GM18499 (cell line): ENCODE results near the gene YBX2.

Experiments
- ATAC-seq: cut with Tn5 transposase; IDR thresholded peaks from one replicate; pipeline ENCODE4 v1.9.1; 2021; ENCODE audit warnings: moderate number of reproducible peaks; ENCODE audit not compliant: insufficient read depth, unreplicated experiment

YBX2 gene

DNA sequence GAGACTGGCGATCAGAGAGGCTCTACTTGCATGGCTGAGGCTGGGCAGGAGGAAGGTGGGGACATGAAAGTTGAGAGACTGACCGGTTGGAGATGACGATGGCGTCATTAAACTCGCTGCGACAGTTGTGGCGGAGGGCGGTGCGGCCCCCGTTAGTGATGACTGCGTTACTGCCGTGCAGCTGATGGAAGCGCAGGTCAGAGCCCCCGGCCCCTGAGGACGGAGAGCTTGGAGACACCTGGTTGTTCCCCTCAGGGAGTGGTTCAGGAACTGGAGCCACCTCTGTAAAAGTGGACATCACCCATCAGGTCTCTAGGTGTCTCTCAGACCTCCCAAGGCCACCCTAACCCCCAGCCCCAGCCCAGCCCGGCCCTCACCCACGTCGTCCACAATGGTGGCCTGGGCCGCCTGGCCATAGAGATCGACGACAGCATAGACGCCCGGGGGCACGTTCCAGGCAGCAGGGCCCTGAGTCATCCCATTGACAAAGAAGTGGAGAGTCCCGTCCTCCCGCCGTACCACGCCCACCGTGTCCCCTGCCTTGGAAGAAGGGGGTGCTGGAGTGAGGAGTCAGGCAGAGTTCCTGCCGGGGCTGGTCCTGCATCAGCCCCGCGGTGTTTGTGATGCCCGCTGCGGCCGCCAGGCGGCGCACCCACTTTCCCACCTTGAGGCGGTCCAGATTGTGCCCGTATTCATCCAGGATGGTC, 29.4 kb upstream of the YBX2 start:
- no peak for ATAC-seq

DNA sequence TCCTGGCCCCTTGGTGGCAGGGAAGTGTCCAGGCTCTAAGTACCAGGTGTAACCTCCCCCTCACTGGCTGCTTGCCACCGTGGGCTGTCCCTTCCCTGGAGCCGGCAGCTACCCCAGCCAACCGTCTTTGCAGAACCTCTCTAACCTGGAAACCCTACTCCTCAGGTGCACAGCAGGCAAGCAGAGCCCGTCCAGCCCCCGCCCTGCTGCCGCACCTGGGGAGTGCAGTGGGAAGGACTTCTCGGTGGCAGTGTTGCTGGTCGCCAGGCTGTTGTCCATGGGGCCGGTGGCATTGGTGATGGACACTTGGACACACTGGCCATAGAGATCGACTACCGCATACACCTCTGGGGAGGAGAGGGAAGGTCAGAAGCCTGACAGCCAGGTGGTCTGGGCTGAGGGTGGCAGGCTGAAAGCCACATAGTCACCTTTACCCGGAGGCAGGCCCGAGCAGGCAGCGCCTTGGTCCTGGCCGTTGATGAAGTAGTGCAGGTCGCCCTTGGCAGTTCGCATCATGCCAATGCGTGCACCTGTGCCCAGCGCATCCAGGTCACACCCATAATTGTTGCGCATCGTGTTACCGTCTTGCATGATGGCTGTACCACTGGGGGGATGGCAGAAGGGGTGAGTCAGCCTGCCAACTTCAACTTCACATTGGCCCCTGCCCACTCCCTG, 28.2 kb upstream of the YBX2 start:
- ATAC-seq: no peak

- no peak for ATAC-seq
Observed at GRCh38 chr17:7321466-7321865, 27.0 kb upstream of the YBX2 start.

DNA sequence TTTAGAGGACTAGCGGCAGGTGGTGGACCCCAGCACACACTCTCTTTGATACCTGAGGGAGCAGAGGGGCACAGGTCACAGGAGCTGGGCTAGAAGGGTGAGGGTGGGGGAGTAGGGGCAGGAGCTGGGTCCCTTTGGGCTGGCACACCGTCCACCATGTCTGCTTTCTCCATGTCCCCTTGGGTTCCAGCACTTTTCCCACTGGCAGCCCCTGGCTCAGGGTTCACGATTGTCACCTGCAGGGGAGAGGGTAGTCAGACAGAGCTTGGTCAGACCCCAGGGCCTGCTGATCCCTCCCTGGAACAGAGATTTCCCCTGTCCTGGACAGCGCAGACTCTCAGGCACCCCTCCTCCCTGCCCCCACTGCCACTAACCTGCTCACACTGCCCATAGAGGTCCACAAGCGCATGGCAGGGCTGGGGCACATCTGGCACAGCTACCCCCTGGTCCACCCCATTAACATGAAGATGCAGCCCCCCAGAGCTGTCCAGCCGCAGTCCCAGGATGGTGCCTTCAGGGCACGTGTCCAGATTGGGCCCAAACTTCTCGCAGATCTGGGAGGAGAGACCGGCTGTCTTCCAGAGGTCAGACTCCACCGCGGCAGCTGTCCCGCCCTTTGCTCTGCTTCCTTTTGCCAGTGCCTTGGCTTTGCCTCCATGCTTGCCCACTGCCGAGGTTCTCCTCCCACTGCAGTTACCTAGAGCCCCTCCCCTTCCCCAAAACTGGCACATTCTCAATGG, 23.9 kb upstream of the YBX2 start:
- ATAC-seq: no peak

DNA sequence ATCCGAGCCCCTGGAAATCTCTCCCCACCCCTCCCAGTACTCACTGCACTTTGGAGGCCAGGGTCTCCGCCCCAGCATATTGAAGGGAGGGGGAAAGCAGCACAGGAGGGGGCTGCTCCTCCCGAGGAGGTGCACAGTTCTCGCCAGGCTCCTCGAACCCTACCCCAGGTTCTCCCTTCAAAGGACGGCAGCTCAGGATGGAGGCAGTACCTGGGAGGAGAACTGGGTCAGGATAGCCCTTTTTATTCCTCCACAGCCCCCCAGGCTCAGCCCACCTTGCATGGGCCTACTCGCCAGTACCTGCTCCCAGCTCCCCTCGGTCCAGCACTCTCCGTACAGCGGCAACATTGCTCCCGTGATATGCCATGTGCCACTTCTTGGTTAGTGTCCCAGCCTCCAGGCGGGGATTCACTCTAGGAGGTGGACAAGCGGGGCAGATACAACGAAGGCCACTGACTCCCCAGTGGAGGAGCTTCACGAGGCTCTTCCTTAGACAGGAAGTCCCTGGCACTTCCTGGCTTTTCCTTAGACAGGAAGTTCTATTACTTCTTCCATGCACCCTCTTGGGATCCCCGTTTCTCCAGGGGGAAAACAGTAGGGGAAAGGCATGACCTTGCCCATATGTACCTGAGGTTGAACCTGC, 22.8 kb upstream of the YBX2 start:
- ATAC-seq: no peak

- no peak for ATAC-seq
Observed at GRCh38 chr17:7315570-7316235, 21.3 kb upstream of the YBX2 start.

DNA sequence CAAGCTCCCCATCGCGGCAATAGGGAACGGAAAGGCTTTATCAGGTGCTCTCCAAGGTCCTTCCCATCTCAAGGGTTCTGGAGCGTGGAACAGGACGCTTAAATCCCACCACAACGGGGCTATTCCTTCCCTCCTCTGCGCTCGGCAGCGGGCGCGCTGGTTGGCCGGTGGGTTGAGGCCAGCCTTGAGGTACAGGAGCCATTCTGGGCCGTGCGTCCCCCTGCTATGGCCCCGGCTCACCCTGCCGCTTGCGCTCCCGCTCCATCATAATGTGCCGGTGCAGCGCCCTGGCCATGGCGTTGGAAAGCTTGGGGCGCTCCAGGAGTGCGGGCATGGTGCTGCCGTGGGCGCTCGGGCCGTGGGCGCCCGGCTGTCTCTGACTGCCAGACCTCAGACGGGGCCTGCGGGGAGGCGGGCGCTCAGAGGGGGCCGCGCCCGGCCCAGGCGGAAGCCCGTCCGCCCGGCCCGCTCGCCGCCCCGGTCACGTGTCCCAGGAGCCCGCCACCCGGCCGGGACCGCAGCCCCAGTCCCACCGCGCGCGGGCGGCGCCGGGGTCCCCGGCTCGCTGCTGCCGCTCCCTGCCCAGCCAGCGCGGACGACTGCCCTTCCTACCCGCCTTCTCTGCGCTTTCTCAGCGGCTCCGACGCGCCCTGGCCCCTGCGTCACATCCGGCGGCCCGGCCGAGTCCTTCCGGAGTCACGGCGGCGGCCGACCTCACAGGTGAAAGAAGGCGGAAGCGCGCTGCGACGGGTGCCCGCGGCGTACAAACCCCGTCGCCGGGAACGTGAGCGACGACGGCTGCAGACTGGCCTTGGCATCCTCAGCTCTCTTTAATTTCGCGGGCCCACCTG, 20.5 kb upstream of the YBX2 start, which contains the start of gene GPS2:
Gene GPS2, minus strand, starts transcription at position 642 of the 851 bp plus-strand sequence. Its CDS starts 308 bp downstream, at position 334.
- ATAC-seq: no peak

GRCh38 chr17:7313890-7314718, 19.7 kb upstream of the YBX2 start:
- no peak for ATAC-seq

DNA sequence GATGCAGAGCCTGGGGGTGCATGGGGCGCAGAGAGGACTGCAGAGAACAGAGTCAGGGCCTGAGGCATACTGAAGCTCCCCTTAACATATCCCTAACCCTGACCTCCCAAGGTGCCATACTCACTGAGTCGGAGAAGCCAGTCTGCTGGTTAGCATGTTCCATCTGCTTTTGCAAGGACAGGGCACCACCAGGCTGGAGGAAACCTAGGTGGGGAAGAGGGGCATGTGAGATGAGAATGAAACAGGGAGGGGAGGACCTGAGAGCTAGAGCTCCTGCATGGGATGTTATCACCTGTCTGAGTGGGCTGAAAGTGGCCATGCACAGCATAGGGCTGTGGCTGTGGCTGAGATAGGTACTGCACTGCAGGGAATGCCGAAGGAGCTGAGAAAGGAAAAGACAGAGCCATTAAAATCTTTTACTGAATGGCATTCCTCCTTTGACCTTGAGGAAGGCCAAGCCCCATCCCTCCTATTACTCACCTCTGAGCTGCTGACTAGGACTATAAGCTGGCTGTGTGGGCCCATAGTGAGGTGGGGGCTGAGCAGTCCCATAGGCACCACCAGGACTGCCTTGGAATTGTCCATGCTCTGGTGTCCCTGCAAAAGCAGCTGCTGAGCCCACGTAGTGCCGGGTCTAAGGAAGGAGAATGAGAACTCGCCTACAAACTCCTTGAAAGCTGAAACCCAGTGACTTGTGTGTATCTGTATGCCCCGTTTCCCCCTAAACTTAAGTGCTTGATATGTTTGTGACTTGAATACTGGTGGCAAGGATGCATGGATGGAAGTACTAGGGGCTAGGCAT, 18.9 kb upstream of the YBX2 start:
- ATAC-seq: no peak

DNA sequence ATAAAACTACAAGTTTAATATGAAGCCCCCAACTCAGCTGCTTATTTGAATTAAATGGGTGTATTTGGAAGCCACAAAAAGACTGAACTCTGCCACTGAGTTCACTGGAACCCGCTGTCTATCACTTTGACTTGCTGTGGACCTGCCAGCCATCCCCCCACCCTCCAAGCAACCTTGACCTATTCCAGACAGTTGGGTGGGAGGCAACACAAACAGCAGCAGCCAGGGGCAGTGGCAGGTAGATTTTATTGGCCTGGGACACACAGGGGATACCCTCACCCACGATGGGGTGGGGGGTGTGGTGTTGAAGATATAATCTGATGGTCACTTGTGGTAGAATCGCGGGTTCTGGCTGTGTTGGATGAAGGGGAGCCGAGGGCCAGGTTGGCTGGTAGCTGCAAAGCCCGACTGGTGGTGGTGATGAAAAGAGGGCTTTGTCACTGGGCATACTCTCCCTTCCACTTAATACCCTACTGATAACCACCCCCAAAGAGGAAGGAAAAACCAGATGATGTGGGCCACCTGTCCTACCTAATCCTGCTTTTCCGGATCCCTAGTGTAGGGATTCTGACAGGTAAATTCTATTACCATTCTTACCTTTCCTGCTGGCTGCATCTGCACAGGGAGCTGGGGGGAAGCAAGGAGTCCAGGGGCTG, 18.1 kb upstream of the YBX2 start:
- no peak for ATAC-seq

DNA sequence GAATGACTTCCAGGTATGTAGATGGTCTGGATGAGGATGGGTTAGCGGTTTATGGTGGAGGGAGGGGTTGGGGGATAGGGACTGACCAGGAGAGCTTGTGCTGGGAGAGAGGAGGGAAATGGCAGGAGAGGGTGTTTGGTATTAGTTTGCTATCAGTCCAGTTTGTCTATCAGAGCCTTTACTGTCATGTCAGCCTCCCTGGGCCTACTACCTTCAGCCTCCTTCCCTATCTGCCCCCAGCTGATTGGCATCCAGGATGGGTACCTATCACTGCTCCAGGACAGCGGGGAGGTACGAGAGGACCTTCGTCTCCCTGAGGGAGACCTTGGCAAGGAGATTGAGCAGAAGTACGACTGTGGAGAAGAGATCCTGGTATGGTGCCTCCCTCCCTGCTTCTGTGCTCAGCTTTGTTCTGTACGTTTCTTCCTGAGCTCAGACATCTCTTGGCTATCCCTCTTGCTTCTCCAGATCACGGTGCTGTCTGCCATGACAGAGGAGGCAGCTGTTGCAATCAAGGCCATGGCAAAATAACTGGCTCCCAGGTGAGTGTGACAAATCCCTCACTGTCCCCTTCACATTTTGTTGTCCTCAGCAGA, 16.8 kb upstream of the YBX2 start:
- ATAC-seq: no peak

- ATAC-seq: no peak
Observed at GRCh38 chr17:7309628-7310027, 15.2 kb upstream of the YBX2 start.

GRCh38 chr17:7308625-7309433, 14.4 kb upstream of the YBX2 start:
- ATAC-seq: no peak

GRCh38 chr17:7307686-7308624, 13.5 kb upstream of the YBX2 start:
- no peak for ATAC-seq
